Iris pigment epithelial cell (primary cell): Measurements from ENCODE around the gene OVCH2.
"Not testable (repeated sequence)": the region's sequence is repeated elsewhere in the genome, so short reads cannot be mapped to it uniquely, and the experiment has no call there.

ENCODE experiments used
- DNase-seq: peaks from one replicate; pipeline ENCODE4 v3.0.0-alpha.2; 2011; ENCODE audit warnings: low read depth

OVCH2 gene

DNA sequence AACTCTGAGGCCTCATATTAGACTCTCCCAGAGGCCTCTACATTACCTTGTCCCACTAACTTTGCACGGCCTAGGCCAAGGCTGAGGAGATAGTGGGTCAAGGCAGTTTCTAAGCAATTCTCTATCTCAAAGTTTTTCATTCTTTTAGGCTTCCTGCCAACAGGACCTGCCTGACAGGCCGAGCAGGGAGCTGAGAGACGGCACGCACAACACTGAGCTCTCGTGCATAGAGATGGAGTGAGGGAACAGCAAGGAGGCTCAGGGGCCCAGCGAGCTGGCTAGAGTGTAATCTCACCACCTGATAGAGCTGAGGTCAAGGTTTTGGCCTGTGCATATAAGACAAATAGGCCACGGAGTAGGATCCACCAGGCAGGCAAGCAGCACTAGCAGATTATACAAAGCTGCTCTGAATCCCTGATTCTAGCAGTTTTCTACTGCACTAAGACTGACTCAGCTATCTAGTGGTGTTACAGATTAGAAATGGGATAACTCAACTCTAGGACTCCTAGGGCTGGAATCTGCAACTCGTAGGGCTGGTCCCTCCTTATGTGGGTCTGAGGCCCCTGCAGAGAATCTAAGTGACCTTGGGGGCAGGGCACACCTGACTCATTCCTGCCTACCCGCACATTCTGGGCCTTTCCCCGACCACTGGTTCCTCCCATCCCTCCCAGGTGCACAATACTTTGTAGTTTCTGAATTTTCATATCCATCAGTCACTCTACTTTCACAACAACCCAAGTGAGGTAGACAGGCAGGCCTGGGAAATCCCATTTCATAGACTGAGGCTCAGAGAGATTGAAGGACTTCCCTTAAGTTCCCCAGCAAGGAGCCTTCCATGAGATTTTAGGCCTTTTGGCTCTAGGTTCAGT lies 34.7 kb downstream of the OVCH2 start:
- no peak for DNase-seq

DNA sequence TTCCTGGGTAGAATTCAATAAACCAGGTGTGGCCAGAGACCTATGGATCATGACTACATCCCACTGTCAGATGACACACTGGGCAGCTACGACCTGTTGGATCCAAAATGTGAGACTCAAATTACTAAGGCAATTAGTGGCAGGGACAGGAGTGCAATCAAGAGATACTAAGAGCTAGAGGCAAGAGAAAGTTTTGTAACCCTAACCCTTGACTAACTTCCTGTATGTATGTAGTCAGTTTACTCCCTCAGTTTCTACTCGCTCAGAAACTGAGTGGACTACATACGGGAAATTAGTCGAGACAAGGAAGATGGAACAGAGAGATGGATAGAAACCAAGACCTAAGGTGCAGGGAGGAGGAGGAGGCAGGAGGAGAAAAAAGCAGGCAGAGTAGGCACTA lies 35.6 kb downstream of the OVCH2 start:
- DNase-seq = no peak

DNA sequence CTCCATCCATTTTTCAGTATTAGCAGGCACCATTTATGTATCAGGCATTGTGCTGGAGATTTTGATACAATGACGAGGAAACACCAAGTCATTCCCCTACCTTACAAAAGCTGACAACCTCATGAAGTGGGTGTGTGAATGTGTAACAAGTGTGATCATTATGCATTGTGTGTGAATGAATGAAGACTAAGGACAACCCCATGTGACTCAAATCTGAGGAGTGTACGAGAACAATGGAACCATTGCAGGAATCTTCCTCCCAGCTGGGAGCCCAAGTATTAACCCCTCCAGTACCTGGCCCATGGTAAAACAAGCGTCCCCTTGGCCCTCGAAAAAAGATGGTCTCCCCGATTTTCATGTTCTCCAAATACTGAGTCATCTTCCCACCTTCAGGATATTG lies 37.4 kb downstream of the OVCH2 start:
- no peak for DNase-seq

DNA sequence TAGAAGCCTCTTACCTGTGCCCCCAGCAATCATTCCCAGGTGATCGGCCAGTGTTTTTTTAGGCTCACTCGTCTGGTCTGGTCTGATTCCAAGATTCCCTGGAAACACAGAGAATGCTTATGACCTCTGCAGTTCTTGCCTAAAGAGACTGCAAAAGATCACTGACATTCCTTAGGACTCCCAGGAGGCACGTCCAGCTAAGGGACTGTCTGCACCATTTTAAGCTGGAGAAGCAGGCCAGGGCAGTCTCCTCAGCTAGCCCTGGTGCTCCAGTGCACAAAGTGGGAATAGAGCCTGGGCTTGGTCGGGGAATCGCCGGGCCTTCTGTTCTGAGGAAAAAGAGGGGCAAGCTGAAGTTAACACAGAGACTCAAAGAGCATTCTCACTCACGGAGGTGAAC lies 37.8 kb downstream of the OVCH2 start:
- DNase-seq = no peak

DNA sequence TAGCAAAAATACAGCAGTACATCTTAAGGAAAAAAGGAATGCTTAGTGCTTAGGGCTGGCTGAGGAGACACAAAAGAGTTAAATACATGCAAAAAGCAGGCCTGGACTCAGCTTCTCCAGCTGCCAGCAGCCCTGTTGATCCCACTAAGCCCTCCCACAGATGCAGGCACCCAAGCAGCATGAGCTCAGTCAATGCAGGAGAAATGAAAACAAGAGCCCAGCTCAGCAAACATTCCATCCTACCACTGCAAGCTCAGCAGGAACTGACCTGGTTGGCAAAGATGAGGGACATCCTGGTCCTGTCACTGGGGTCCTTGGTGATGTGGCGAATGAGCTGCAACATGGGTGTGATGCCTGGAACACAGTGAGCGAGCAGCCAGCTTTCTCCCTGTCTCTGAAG lies 38.8 kb downstream of the OVCH2 start:
- DNase-seq = peak; percentile 51

DNA sequence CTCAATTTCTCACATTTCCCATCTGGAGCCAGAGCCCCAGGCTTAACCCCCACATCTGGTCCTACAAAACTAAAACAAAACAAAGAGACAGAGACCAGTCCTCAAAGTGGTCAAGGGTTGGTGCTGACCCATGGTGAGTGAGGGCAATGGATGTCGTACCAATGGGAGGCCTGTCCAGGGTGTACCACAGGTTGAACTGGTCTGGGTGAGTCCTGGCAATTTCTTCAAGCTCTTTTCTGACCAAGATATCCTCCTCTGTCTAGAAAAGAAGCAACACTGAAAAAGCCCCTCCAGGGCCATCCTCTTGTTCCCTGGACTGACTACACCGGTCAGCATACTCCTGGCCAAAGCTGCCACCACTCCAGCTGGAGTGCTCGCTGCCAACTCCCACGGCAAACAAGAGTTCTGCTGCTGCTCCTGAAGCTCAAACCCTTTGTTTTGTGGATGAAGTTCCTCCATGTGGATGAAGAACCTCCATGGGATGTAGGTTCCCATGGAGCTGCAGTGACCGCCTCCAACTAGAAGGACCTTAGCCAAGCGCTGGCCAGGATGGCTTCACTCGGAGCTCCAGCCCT lies 39.9 kb downstream of the OVCH2 start:
- no peak for DNase-seq

DNA sequence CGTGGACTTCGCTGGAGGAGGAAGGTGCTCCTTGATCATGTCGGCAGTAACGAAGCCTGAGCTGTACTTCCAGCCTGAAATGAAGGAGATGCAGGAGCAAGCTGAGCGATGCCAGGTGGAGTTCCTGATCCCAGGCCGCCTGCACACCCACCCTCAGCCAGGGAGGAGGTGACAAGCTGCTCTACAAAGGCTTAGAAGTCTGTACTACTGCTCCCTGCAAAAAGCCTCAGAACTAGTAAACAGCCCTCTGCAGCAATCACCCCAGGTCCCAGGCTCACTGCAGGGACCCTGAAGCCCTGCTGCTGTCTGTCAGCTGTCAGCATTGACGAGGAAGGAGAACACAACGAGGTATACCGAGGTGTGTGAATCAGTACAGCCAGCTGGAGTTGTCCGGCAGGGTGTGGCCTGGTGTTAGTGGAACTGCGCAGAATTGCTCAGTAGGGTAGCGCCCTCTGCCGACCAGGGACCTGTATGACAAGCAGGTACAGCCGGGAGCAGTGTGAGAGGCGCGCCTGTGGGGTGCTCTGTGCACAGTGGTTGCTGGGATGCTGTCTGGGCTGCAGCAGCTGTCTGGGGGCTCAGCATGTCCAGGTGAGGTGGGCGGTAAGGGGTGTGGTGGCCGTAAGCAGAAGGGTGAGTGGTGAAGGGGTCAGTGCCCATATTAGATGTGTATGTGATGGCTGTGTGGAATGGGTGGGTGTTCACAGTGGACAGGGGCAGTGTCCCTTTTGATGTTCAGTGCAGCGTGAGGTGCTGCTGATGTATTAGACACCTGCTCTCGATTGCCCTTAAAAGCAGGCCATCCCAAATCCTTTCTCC lies 40.6 kb downstream of the OVCH2 start:
- DNase-seq = peak; percentile 56

DNA sequence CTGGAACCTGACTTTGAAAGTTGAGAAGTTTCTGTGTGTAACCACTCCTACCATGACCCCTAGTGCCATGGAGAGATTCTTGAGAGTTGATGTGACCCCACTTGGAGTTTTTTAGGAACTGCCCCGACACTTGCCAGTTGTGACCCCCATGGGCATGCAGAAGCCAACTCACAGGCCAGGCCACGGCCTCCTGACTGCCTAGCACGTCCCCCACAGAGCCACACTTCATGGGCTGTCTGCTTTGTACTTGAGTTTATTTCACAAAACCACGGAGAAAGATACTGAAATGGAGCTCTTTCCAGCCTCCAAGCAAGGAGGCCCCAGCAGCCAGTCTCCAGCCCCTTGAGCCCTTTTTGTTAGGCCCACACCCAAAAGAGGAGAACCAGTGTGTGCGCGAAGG lies 41.4 kb downstream of the OVCH2 start:
- DNase-seq = no peak

DNA sequence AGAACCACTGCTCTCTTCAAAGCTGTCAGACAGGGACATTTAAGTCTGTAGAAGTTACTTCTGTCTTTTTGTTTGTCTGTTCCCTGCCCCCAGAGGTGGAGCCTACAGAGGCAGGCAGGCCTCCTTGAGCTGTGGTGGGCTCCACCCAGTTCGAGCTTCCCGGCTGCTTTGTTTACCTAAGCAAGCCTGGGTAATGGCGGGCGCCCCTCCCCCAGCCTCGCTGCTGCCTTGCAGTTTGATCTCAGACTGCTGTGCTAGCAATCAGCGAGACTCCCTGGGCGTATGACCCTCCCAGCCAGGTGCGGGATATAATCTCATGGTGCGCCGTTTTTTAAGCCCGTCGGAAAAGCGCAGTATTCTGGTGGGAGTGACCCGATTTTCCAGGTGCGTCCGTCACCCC lies 42.7 kb downstream of the OVCH2 start:
- not testable (repeated sequence) for DNase-seq

DNA sequence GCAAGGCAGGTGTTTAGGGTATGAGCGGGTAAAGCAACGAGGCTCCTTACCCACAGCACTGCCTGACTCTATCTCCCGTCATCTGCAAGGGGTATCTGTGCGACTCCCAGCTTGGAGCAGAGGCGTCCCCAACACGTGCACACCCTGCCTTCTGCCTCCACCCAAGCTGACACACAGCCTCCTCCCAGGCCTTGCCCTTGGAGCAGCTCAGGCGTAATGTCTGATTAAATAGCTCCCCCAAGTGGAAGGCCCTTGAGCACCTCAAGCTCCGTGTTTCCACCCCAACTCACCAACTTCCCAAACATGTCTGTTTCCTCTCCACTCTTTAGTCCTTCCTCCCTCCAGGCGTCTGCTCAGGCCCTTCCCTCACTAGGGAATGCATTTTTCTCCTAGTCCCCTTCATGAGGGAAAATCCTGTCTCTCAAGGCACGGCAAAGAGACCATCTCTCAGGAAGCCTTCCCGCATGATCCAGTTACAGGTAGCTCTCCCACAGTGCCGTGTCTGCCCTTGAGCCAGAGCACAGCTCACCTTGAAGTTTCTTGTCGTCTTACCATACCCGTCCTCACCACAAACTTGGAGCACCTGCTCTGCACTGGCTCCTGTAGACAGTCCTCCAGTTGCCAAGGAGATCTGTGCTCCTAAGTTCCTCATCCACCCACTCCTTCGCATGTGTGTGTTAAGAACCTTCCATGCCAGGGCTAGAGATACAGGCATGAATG lies 48.8 kb downstream of the OVCH2 start:
- DNase-seq = peak; percentile 77

DNA sequence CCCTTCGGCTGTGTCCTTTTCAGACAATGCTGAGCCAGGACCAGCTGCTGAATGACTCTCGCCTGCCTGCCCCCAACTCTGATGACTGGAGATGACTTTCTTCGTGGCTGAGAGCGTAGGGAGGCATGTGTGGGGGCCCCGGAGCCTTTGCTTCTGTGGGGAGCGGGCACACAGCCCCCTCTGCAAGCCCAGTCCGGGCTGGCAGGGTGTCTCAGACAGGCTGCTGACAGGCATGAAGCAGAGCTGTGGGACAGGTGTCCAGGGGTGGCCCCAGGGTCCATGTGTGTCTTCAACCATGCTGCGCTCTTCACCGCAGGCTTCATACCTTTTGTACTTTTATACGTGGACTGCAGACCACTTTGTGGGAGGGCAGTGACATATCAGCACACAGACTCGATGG lies 49.6 kb downstream of the OVCH2 start:
- no peak for DNase-seq

DNA sequence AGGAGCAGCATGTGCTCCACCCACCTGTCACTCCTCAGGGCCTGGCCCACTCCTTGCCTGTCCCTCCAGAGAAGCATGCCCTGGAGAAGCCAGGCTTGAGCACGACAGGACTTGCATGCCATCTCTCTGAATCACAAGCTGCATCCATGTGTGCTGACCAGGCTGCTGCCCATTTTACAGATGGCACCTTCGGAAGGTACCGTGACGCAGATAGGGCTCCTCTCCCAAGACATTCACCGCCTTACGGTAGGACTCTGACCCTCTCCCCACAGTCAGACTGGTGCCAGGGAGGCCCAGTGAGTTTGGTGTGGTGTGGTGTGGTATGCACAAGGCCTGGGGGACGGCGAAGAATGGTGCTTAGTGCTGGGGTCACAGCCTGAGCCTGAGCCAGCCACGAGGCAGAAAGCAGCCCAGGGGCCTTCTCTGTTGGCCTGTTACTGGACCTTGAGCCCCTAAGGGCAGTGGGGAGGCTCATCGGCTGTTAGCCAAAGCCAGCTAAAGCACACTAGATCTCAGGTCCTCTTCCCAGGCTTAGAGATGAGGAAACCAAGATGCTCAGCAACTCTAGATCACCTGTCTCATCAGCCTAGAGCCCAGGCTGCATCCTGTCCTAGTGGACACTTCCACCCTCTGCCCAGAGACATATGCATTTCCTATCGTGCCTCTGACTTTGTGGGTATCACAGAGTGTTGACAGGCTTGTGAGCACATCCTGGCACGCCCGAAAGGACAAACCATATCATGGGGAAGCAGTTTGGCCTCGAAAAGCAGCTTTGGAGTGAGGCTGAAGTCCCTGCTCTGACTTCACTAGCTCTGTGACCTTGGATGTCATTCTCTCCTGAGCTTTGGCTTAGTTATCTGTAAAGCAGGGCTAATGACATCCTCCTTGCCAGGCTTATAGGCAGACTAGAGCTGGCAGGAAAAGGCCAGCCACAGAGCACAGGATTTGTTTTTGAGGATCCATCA lies 50.7 kb downstream of the OVCH2 start:
- no peak for DNase-seq

DNA sequence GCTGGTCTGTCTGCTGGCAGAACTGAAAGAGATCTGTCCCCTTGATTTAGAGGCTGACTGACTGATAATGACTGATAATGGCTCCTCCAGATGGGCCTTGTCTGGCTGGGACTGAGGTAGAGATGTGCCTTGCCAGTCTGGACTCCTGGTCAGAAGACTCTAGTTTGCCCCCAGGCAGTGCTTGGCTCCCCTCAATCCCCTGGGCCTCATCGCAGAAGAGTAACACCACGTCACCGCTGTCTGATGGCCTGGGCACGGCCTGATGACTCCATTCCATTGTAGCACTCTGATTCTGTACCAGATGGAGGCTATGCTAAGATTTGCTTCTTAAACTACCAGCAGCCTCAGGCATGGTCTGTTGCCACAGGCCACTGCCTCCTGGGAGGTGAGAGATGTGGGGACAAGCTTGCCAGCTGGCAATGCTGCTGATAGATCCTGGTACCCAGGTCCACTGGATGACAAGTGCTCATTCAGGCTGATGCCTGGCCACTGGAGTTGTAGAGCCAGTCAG lies 52.0 kb downstream of the OVCH2 start:
- no peak for DNase-seq

DNA sequence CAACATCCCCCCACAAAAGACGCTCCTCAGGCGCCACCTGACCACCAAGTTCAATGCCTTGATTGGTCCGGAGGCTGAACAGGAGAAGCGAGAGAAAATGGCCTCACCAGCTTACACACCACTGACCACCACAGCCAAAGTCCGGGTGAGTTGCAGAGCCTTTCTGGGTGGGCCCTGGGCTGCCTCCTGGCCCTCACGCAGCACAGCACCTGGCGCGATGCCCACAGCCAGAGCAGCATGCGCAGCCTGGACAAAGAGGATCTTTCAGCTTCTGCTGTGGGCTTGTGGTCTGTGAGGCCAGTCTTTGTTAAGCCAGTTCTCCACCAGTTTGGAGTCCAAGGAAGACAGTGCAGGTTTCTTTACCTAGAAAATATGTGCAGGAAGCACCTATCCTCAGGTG lies 54.6 kb downstream of the OVCH2 start:
- DNase-seq = no peak

DNA sequence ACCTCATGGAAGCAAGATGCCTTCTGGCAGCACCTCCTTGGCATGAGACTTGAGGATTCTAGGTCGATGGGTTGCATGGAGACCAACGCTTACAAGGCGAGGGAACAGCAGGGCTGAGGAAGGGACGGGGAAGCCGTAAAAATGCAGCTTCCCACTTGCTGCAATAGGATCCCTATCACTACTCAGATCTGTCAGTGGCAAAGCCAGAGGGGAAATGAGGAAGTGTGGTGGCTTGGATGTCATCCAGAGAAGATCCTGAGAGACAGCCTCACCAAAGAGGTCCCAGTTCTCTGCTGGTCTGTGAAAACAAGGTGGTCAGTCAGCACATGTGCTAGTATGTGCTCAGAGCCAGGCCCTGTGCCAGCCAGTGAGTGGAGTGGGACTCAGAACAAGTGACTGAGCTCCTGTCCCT lies 55.1 kb downstream of the OVCH2 start:
- peak; percentile 36 for DNase-seq

DNA sequence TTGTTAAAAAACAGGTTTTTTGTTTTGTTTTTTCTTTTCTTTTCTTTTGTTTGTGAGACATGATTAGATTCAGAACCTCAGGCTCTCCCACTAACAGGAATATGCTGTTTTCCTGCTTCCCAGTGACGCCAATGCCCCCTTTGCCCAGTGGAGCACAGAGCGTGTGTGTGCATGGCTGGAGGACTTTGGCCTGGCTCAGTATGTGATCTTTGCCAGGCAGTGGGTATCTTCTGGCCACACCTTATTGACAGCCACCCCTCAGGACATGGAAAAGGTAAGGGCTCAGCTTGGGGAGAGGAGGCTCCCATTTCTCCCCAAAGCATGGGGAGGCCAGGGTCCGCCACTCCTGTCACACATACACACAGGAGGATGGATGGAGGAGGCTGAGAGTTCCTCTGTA lies 58.0 kb downstream of the OVCH2 start:
- DNase-seq = no peak

DNA sequence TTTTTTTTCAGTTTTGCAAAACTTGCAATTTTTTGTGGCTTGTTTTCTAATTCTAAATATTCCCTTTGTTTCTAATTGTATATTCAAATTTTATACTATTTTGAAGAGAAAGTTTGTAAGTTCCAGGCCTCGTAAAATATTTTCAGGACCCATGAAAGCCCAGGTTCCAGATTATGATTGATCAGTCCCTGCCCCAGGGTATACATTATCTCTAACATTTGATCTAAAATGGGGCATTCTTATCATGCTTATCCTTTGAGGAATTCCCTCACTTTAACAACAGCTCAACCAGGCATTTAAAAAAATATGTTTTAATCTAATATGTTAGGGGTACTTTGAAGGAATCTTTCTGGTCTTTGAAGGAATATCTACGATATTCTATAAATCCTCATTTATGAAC lies 59.4 kb downstream of the OVCH2 start:
- no peak for DNase-seq

DNA sequence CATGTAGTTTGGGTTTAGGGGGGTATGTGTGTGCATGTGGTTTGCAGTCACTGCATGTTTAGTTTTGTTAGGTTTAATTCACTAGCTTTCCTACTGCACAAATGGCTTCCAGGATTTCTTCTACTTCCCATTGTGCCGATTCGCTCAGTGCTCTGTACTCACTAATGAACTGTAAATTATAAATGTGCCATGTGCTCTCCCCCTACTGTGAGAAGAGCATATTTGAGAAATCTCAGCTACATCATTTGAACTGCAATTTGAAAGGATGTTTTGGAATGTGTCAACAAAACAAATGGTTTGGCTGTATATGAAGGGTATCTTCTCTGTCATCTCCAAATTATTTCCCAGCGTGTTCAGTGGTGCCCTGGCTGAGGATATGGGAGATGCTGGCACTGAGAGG lies 61.1 kb downstream of the OVCH2 start:
- no peak for DNase-seq

DNA sequence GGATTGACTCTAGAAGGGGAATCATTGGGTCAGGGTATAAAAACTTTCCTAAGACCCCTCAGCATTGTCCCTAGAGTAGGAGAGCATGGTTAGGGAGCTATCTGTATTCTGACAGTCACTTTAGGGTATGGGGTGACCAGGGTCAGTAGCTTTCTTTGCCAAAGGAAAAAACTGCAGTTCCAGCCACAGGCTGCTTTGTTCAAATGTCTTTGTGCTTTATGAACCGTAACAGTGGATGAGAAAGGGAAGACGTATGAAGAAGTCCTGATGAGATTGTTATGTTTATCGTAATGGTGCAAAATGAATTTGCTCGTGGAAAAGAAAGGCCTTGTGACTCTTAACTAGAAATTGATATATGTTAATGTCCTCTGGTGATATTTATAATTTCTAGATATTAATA lies 63.0 kb downstream of the OVCH2 start:
- no peak for DNase-seq

DNA sequence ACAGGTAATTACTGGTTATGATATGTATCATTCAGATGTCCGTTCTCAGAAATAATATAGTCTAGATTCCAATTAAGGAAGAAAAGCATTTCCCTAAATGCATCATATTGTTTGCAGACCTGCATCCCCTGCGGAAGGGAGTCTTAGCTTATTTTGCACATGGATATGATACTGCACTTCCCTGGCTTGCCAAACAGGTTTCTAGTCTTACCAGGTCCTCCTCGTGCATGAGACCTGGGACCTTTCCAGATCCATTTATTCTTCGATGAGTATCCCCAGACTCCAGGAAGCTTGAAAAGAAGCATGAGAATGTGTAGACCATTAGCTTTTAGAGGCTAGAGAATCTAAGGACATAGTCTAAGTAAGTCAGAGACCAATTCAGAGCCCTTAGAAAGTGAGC lies 63.5 kb downstream of the OVCH2 start:
- no peak for DNase-seq

DNA sequence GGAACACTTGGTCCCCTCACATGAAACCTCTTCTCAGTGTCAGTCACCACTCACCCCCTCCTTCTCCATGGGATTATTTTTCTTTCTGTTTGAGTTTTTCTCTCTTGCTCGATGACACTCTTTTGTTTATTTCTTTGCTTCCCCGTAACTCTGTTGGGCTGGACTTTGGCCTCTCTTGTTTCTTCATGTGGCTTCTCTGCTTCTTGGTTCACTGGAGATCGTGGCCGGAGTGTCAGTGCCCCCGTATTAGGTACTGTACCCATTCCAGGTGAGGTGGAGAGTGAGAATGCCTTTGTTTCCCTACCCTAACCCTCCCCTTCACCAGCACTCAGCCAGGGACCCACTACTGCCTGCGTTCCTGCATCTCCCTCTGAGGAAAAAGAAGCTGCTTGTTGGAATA lies 65.5 kb downstream of the OVCH2 start:
- no peak for DNase-seq
